GM12865 (cell line): ENCODE results near the gene ADH5.

Source experiments
- DNase-seq: peaks from one replicate; pipeline ENCODE4 v3.0.0; 2010; ENCODE audit warnings: low read depth
- H3K4me3 ChIP-seq: 2 replicates; pipeline ENCODE4 v1.5.1; 2011; ENCODE audit warnings: mild to moderate bottlenecking, low read depth, low read length, control low read depth
- CTCF ChIP-seq: IDR thresholded peaks from 2 replicates; pipeline ENCODE4 v1.5.1; 2011; ENCODE audit warnings: low read length, control low read depth, low read depth, inconsistent platforms; ENCODE audit not compliant: insufficient read depth; ENCODE audit errors: missing control alignments

ADH5 gene

GRCh38 chr4:99021386-99021785 lies 67.2 kb downstream of the ADH5 start:
- H3K4me3 ChIP-seq: no peak overlapping the region
- TF ChIP-seq CTCF: no peak
- DNase-seq: no peak
